Endothelial cell of umbilical vein (primary cell): ENCODE data around the gene SMIM7. TPM values are rescaled to one million over a fixed set of nuclear protein-coding genes. Genes with fewer than 3 reads are reported as not detected.

Source experiments
- BruUV-seq: library from RNA; stranded (reverse); fragments of 400-500 nt; replicated peaks from 2 replicates; lab custom pipeline; 2021; lab: Mats Ljungman, UMichigan
- CTCF ChIA-PET: fragments of 300-600, 350-600 bp; sonication (Branson Sonifier 250); formaldehyde crosslinking; loops from one replicate; lab custom pipeline; 2021; ENCODE audit warnings: antibody characterized with exemption, inconsistent platforms; lab: Charles Lee
- POLR2A ChIA-PET: fragments of 300-600, 350-600 bp; sonication (Branson Sonifier 250); formaldehyde crosslinking; loops from one replicate; lab custom pipeline; 2021; ENCODE audit warnings: antibody characterized with exemption, inconsistent platforms; lab: Charles Lee
- DNase-seq: peaks from one replicate; pipeline ENCODE4 v3.0.0-alpha.2; 2011; ENCODE audit warnings: low read depth, low spot score
- FAIRE-seq: peaks from 2 replicates; lab custom pipeline; 2011; peaks lifted over from hg19 to GRCh38; lab: Jason Lieb, UNC
- H2AFZ ChIP-seq: 2 replicates; pipeline ENCODE4 v1.6.0; 2012; ENCODE audit warnings: low read depth, low read length, control low read depth, inconsistent platforms
- H3K27ac ChIP-seq: 2 replicates; pipeline ENCODE4 v1.5.1; 2011; ENCODE audit warnings: low read depth, mild to moderate bottlenecking, control low read depth, low read length, moderate library complexity; ENCODE audit not compliant: insufficient read depth
- H3K27me3 ChIP-seq, 2 experiments: 2 replicates each; pipeline versions ENCODE4 v1.6.0 to v1.6.1; 2011; ENCODE audit warnings: low read length in 2 of 2, mixed read lengths in 1 of 2; ENCODE audit not compliant: control insufficient read depth in 2 of 2, insufficient read depth in 2 of 2
- H3K36me3 ChIP-seq, 2 experiments: 2 replicates in 1 of 2; 3 replicates in 1 of 2; pipeline ENCODE4 v1.5.1; 2011; ENCODE audit warnings: low read length in 2 of 2, mild to moderate bottlenecking in 1 of 2, moderate library complexity in 1 of 2; ENCODE audit not compliant: control insufficient read depth in 2 of 2, insufficient read depth in 2 of 2; ENCODE audit errors: extremely low read depth in 1 of 2
- H3K4me1 ChIP-seq: 3 replicates; pipeline ENCODE4 v1.5.1; 2011; ENCODE audit warnings: mild to moderate bottlenecking, low read length; ENCODE audit not compliant: control insufficient read depth, insufficient read depth; ENCODE audit errors: extremely low read depth
- H3K4me2 ChIP-seq: 2 replicates; pipeline ENCODE4 v1.6.1; 2011; ENCODE audit warnings: low read length, control low read depth, mixed read lengths; ENCODE audit not compliant: insufficient read depth
- H3K4me3 ChIP-seq, 3 experiments: fragments of 200-600 bp in 1 of 3; sonication (generic), shearing (Covaris generic) in 1 of 3; replicated peaks in 1 of 3; 2 replicates each; pipeline ENCODE4 v1.5.1; 2011 to 2016; ENCODE audit warnings: control low read depth in 3 of 3, low read length in 3 of 3, mild to moderate bottlenecking in 2 of 3, inconsistent platforms in 1 of 3, low read depth in 1 of 3, moderate library complexity in 1 of 3; ENCODE audit not compliant: insufficient read depth in 1 of 3
- H3K79me2 ChIP-seq: 2 replicates; pipeline ENCODE4 v1.6.0; 2012; ENCODE audit warnings: low read length, inconsistent platforms; ENCODE audit not compliant: control insufficient read depth, insufficient read depth
- H3K9ac ChIP-seq: replicated peaks from 2 replicates; pipeline ENCODE3; 2011; ENCODE audit warnings: low read length, control low read depth; ENCODE audit not compliant: insufficient read depth; ENCODE audit errors: extremely low read depth
- H3K9me1 ChIP-seq: replicated peaks from 3 replicates; pipeline ENCODE4 v1.6.0; 2011; ENCODE audit warnings: mild to moderate bottlenecking, low read length; ENCODE audit not compliant: control insufficient read depth, insufficient read depth; ENCODE audit errors: extremely low read depth
- H3K9me3 ChIP-seq: replicated peaks from 2 replicates; pipeline ENCODE4 v1.5.1; 2012; ENCODE audit warnings: low read length, inconsistent platforms; ENCODE audit not compliant: control insufficient read depth, insufficient read depth
- H4K20me1 ChIP-seq: replicated peaks from 2 replicates; pipeline ENCODE3; 2011; ENCODE audit warnings: mild to moderate bottlenecking, low read length; ENCODE audit not compliant: control insufficient read depth, insufficient read depth; ENCODE audit errors: extremely low read depth
- CTCF ChIP-seq, 2 donors: IDR thresholded peaks; 1 replicate in 1 of 2; 2 replicates in 1 of 2; pipeline ENCODE4 v1.5.1; 2011; ENCODE audit warnings: low read length in 2 of 2, mild to moderate bottlenecking in 2 of 2, moderate library complexity in 2 of 2, control low read depth in 1 of 2, inconsistent platforms in 1 of 2, low read depth in 1 of 2; ENCODE audit not compliant: insufficient read depth in 1 of 2; ENCODE audit errors: extremely low read depth in 1 of 2
- EZH2 ChIP-seq: IDR thresholded peaks from 2 replicates; pipeline ENCODE4 v1.6.1; 2012; ENCODE audit warnings: borderline replicate concordance, low read depth, mild to moderate bottlenecking, moderate library complexity, low read length, inconsistent platforms; ENCODE audit not compliant: severe bottlenecking
- FOS ChIP-seq: IDR thresholded peaks from 2 replicates; pipeline ENCODE4 v1.6.1; 2011; ENCODE audit warnings: mild to moderate bottlenecking, low read length, moderate library complexity, borderline replicate concordance; ENCODE audit not compliant: insufficient read depth
- GATA2 ChIP-seq: IDR thresholded peaks from 2 replicates; pipeline ENCODE4 v1.7.0; 2011; ENCODE audit warnings: low read depth, mild to moderate bottlenecking, moderate library complexity, mixed read lengths, low read length; ENCODE audit not compliant: insufficient read length, insufficient read depth
- JUN ChIP-seq: IDR thresholded peaks from 2 replicates; pipeline ENCODE4 v1.6.1; 2011; ENCODE audit warnings: borderline replicate concordance, low read depth; ENCODE audit not compliant: insufficient read length, insufficient read depth
- MAX ChIP-seq: IDR thresholded peaks from 2 replicates; pipeline ENCODE4 v1.6.1; 2011; ENCODE audit not compliant: insufficient read depth, insufficient read length
- MYC ChIP-seq: IDR thresholded peaks from one replicate; pipeline ENCODE4 v1.6.1; 2011; ENCODE audit warnings: mild to moderate bottlenecking, low read depth, low read length
- POLR2A ChIP-seq: IDR thresholded peaks from 2 replicates; pipeline ENCODE4 v1.6.1; 2012; ENCODE audit warnings: low read depth, mild to moderate bottlenecking, control low read depth, low read length
- POLR2AphosphoS5 ChIP-seq: IDR thresholded peaks from 2 replicates; pipeline ENCODE4 v1.6.1; 2012; ENCODE audit warnings: low read depth, mild to moderate bottlenecking, control low read depth, low read length, moderate library complexity; ENCODE audit not compliant: insufficient read depth
- dilution Hi-C: fragments of 300-500 bp; cut with MboI; formaldehyde crosslinking; loops from one replicate; pipeline ENCODE4 v1.15.0; 2019; ENCODE audit warnings: low sequenced_read_pairs; ENCODE audit not compliant: extremely low pct_ligation_motif_present
- intact Hi-C: fragments of 100-400 bp; cut with micrococcal nuclease; formaldehyde crosslinking; loops from one replicate; pipeline ENCODE4 v1.10.0; 2022
- polyA plus RNA-seq, 4 experiments: library from polyadenylated mRNA; depleted of rRNA in 3 of 4; stranded (reverse) in 3 of 4; unstranded in 1 of 4; fragments of >200 nt; gene quantifications; 2 replicates each; pipeline versions ENCODE4 v1.2.1 to v1.2.3, GENCODE V29; 2011 to 2012; ENCODE audit warnings: missing spikeins in 1 of 4
- total RNA-seq: library from RNA; stranded (reverse); gene quantifications from 2 replicates; pipeline ENCODE4 v1.2.3, GENCODE V29; 2021

SMIM7 gene
- total and polyA plus RNA-seq, 2 donors (not counting 3 experiments of a cell fraction or from before 2014, with no cell fraction given), result 51.1 to 62.0 TPM

GRCh38 chr19:16684216-16684615 is 24.3 kb upstream of the SMIM7 start:
- ChIA-PET POLR2A (no interaction called here), CTCF (interaction anchor here (1.2 to 1.9 kb wide), 3 partner anchors 11 to 31 kb away, joined by 3 to 7 read pairs (median 5); no protein-coding TSS in a partner anchor)
- FAIRE-seq (no peak), DNase-seq (no peak)
- Histone ChIP-seq H3K9ac (no peak overlapping the region), H3K36me3 (no peaks in the 10 kb centered on the region), H3K4me3 (no peak overlapping the region), H4K20me1 (no peaks in the 10 kb centered on the region), H3K9me3 (no peaks in the 10 kb centered on the region), H3K9me1 (no peaks in the 10 kb centered on the region), H3K27ac (no peak overlapping the region), H3K4me1 (peaks cover 3% of the 10 kb centered on the region), H3K4me2 (no peak overlapping the region), H2AFZ (no peak overlapping the region), H3K27me3 (no peaks in the 10 kb centered on the region), H3K79me2 (no peaks in the 10 kb centered on the region)
- intact Hi-C loops, result no loop called here
- BruUV-seq, result no TSS peak
- no peak for TF ChIP-seq MYC
- TF ChIP-seq JUN, result no peak
- no peak for TF ChIP-seq EZH2
- TF ChIP-seq GATA2, result no peak
- TF ChIP-seq MAX, result no peak
- no peak for TF ChIP-seq FOS
- TF ChIP-seq CTCF (IDR thresholded peaks at IDR 0.05; ENCODE audit: extremely low read depth in 1 of 2, insufficient read depth in 1 of 2, low read depth in 1 of 2, low read length in 2 of 2), result no peak
- TF ChIP-seq POLR2AphosphoS5, result no peak
- no peak for TF ChIP-seq POLR2A
- dilution Hi-C loops, result no loop called here
